Type B pancreatic cell (in vitro differentiated cells): ENCODE measurements around the gene SELL. TPM values are rescaled to one million over a fixed set of nuclear protein-coding genes. Genes with fewer than 3 reads are reported as not detected.
"Not testable (repeated sequence)": the region's sequence is repeated elsewhere in the genome, so short reads cannot be mapped to it uniquely, and the experiment has no call there.

Source experiments
- DNase-seq: peaks from one replicate; pipeline ENCODE4 v3.0.0; 2021; ENCODE audit warnings: mixed read lengths; ENCODE audit not compliant: unreplicated experiment; ENCODE audit errors: extremely low spot score
- H3K27ac Mint-ChIP-seq: 2 replicates; pipeline ENCODE4 v1.8.0; 2021; ENCODE audit warnings: mild to moderate bottlenecking, mixed read lengths
- H3K27me3 Mint-ChIP-seq: 2 replicates; pipeline ENCODE4 v1.8.0; 2021; ENCODE audit warnings: mixed read lengths
- H3K36me3 Mint-ChIP-seq: 2 replicates; pipeline ENCODE4 v1.8.0; 2021; ENCODE audit warnings: mixed read lengths
- H3K4me1 Mint-ChIP-seq: one replicate; pipeline ENCODE4 v1.8.0; 2021; ENCODE audit warnings: mixed read lengths; ENCODE audit not compliant: unreplicated experiment
- H3K4me3 Mint-ChIP-seq: 2 replicates; pipeline ENCODE4 v1.8.0; 2021; ENCODE audit warnings: mild to moderate bottlenecking, mixed read lengths
- H3K9me3 Mint-ChIP-seq: 2 replicates; pipeline ENCODE4 v1.8.0; 2021; ENCODE audit warnings: mixed read lengths
- CTCF ChIP-seq: fragments of 200-600 bp; sonication (generic); conservative IDR thresholded peaks from 2 replicates; pipeline ENCODE4 v1.5.0; 2021; ENCODE audit warnings: antibody characterized with exemption, mild to moderate bottlenecking
- total RNA-seq: library from RNA; stranded (reverse); gene quantifications from 2 replicates; pipeline ENCODE4 v1.2.1, GENCODE V29; 2021; ENCODE audit warnings: low replicate concordance

SELL gene
- total RNA-seq, 1 donor from 2014 or later, result 0.17 TPM

- H3K4me3 Mint-ChIP-seq, result no peak overlapping the region
- H3K27me3 Mint-ChIP-seq, result no peaks in the 10 kb centered on the region
- H3K36me3 Mint-ChIP-seq, result no peaks in the 10 kb centered on the region
These were observed 16.9 kb downstream of the SELL start for GRCh38 chr1:169694304-169695075.

GRCh38 chr1:169692756-169693460 lies 18.5 kb downstream of the SELL start:
- no peaks in the 10 kb centered on the region for H3K9me3 Mint-ChIP-seq
- no peaks in the 10 kb centered on the region for H3K27me3 Mint-ChIP-seq
- no peaks in the 10 kb centered on the region for H3K36me3 Mint-ChIP-seq
- DNase-seq, result no peak
- TF ChIP-seq CTCF, result no peak
- H3K27ac Mint-ChIP-seq, result no peak overlapping the region
- H3K4me1 Mint-ChIP-seq, result peaks cover 6% of the 10 kb centered on the region
- H3K4me3 Mint-ChIP-seq, result no peak overlapping the region

More at GRCh38 chr1:169694304-169695075, 16.9 kb downstream of the SELL start:
- Mint-ChIP-seq H3K4me1 (peaks cover 6% of the 10 kb centered on the region), H3K27ac (no peak overlapping the region), H3K9me3 (no peaks in the 10 kb centered on the region)
- no peak for DNase-seq
- TF ChIP-seq CTCF, result no peak

GRCh38 chr1:169690489-169690888 lies 20.9 kb downstream of the SELL start:
- no peak overlapping the region for H3K4me3 Mint-ChIP-seq
- no peak overlapping the region for H3K27ac Mint-ChIP-seq
- H3K36me3 Mint-ChIP-seq, result no peaks in the 10 kb centered on the region
- no peaks in the 10 kb centered on the region for H3K27me3 Mint-ChIP-seq
- no peaks in the 10 kb centered on the region for H3K9me3 Mint-ChIP-seq
- TF ChIP-seq CTCF, result no peak
- peaks cover 6% of the 10 kb centered on the region for H3K4me1 Mint-ChIP-seq
- DNase-seq, result no peak

- no peak for DNase-seq
- no peaks in the 10 kb centered on the region for H3K27me3 Mint-ChIP-seq
- no peaks in the 10 kb centered on the region for H3K36me3 Mint-ChIP-seq
- H3K4me1 Mint-ChIP-seq, result peaks cover 6% of the 10 kb centered on the region
- no peak overlapping the region for H3K4me3 Mint-ChIP-seq
- no peaks in the 10 kb centered on the region for H3K9me3 Mint-ChIP-seq
- H3K27ac Mint-ChIP-seq, result no peak overlapping the region
- TF ChIP-seq CTCF, result no peak
These were observed 22.0 kb downstream of the SELL start for GRCh38 chr1:169689395-169689794.

GRCh38 chr1:169688377-169688776 lies 23.0 kb downstream of the SELL start:
- not testable (repeated sequence) for H3K27ac Mint-ChIP-seq, H3K4me1 Mint-ChIP-seq, DNase-seq, H3K27me3 Mint-ChIP-seq, H3K9me3 Mint-ChIP-seq, H3K4me3 Mint-ChIP-seq, H3K36me3 Mint-ChIP-seq

GRCh38 chr1:169683661-169684060 lies 27.8 kb downstream of the SELL start:
- no peaks in the 10 kb centered on the region for H3K36me3 Mint-ChIP-seq
- no peak for DNase-seq
- no peak overlapping the region for H3K27ac Mint-ChIP-seq
- H3K4me3 Mint-ChIP-seq, result no peak overlapping the region
- peaks cover 22% of the 10 kb centered on the region for H3K4me1 Mint-ChIP-seq
- no peaks in the 10 kb centered on the region for H3K27me3 Mint-ChIP-seq
- H3K9me3 Mint-ChIP-seq, result no peaks in the 10 kb centered on the region
- TF ChIP-seq CTCF, result no peak

- H3K27me3 Mint-ChIP-seq, H3K36me3 Mint-ChIP-seq, H3K4me3 Mint-ChIP-seq, H3K27ac Mint-ChIP-seq, H3K9me3 Mint-ChIP-seq, DNase-seq: not testable (repeated sequence)
- H3K4me1 Mint-ChIP-seq, result peaks cover 22% of the 10 kb centered on the region
These were observed 28.3 kb downstream of the SELL start for GRCh38 chr1:169683168-169683567.
